Measurements from ENCODE around the gene CALR.

Gene CALR

GRCh38 chr19:12990431-12990830 is 52.0 kb downstream of the CALR start:
- Histone ChIP-seq H2AK5ac (ENCODE audit: low read length) (no peak overlapping the region), H2BK120ac (ENCODE audit: low read depth, low read length) (no peak overlapping the region), H3K4me2 (ENCODE audit: low read length) (no peak overlapping the region), H3K9ac (ENCODE audit: low read length) (no peak overlapping the region), H3K27ac (ENCODE audit: low read depth, low read length) (no peak overlapping the region), H4K8ac (ENCODE audit: low read depth, low read length) (no peak overlapping the region), H3K36me3 (ENCODE audit: control insufficient read depth, insufficient read depth, low read length) (no peaks in the 10 kb centered on the region), H3K4me3 (ENCODE audit: low read length) (no peak overlapping the region), H3K79me2 (ENCODE audit: control insufficient read depth, insufficient read depth, low read length) (no peaks in the 10 kb centered on the region), H3K56ac (ENCODE audit: low read length) (no peak overlapping the region), H3K4me1 (ENCODE audit: control insufficient read depth, low read depth, low read length) (no peaks in the 10 kb centered on the region), H3K18ac (ENCODE audit: low read length) (no peak overlapping the region), H3K79me1 (ENCODE audit: low read length) (no peaks in the 10 kb centered on the region), H2BK5ac (ENCODE audit: low read length) (no peak overlapping the region), H2BK15ac (replicated peaks; ENCODE audit: low read depth) (no peak overlapping the region), H3K23ac (ENCODE audit: low read length) (no peak overlapping the region), H4K5ac (ENCODE audit: low read length) (no peak overlapping the region), H3K27me3 (ENCODE audit: insufficient read depth, low read length, poor library complexity) (peaks cover 12% of the 10 kb centered on the region), H3K4ac (ENCODE audit: low read depth, low read length) (no peak overlapping the region)
- WGBS (ENCODE audit: extremely low coverage, insufficient coverage, low lambda C conversion rate) = no CpG with 5 or more reads among the region's 22 CpGs
- DNase-seq = no peak

DNA sequence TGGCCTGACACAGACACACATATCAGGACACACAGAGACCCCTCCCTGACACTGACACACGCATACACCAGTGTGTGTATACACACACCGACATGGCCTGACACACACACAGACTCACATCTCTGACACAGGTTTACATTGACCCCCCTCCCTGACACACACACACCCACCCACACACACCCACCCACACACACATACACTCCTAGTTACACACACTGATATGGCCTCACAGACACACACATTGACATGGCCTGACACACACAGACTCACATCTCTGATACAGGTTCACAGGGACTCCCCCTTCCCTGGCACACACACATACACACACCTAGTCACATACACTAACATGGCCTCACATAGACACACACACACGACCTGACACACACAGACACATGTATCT is 52.4 kb downstream of the CALR start:
- peaks cover 11% of the 10 kb centered on the region for H3K27me3 ChIP-seq (ENCODE audit: insufficient read depth, low read length, poor library complexity)

GRCh38 chr19:12991296-12991695 is 52.9 kb downstream of the CALR start:
- H3K4me1 ChIP-seq (ENCODE audit: control insufficient read depth, low read depth, low read length) = no peaks in the 10 kb centered on the region
- no peak overlapping the region for H2AK5ac ChIP-seq (ENCODE audit: low read length)
- no peak overlapping the region for H3K4ac ChIP-seq (ENCODE audit: low read depth, low read length)
- H3K18ac ChIP-seq (ENCODE audit: low read length) = no peak overlapping the region
- no peak overlapping the region for H3K56ac ChIP-seq (ENCODE audit: low read length)
- no peak overlapping the region for H3K27ac ChIP-seq (ENCODE audit: low read depth, low read length)
- H3K23ac ChIP-seq (ENCODE audit: low read length) = no peak overlapping the region
- H3K36me3 ChIP-seq (ENCODE audit: control insufficient read depth, insufficient read depth, low read length) = no peaks in the 10 kb centered on the region
- WGBS (ENCODE audit: extremely low coverage, insufficient coverage, low lambda C conversion rate) = no CpG with 5 or more reads among the region's 5 CpGs
- no peak overlapping the region for H2BK5ac ChIP-seq (ENCODE audit: low read length)
- H3K4me2 ChIP-seq (ENCODE audit: low read length) = no peak overlapping the region
- no peak overlapping the region for H4K5ac ChIP-seq (ENCODE audit: low read length)
- no peaks in the 10 kb centered on the region for H3K79me1 ChIP-seq (ENCODE audit: low read length)
- H3K9ac ChIP-seq (ENCODE audit: low read length) = no peak overlapping the region
- H3K4me3 ChIP-seq (ENCODE audit: low read length) = no peak overlapping the region
- no peaks in the 10 kb centered on the region for H3K79me2 ChIP-seq (ENCODE audit: control insufficient read depth, insufficient read depth, low read length)
- no peak overlapping the region for H2BK120ac ChIP-seq (ENCODE audit: low read depth, low read length)
- H4K8ac ChIP-seq (ENCODE audit: low read depth, low read length) = no peak overlapping the region
- no peak overlapping the region for H2BK15ac ChIP-seq (replicated peaks; ENCODE audit: low read depth)
- H3K27me3 ChIP-seq (ENCODE audit: insufficient read depth, low read length, poor library complexity) = peaks cover 16% of the 10 kb centered on the region
- DNase-seq = no peak

More for the DNA sequence above, 52.4 kb downstream of the CALR start:
- no peak overlapping the region for H4K8ac ChIP-seq (ENCODE audit: low read depth, low read length)
- H3K4me1 ChIP-seq (ENCODE audit: control insufficient read depth, low read depth, low read length) = no peaks in the 10 kb centered on the region
- H3K4me3 ChIP-seq (ENCODE audit: low read length) = no peak overlapping the region
- H3K9ac ChIP-seq (ENCODE audit: low read length) = no peak overlapping the region
- H3K79me2 ChIP-seq (ENCODE audit: control insufficient read depth, insufficient read depth, low read length) = no peaks in the 10 kb centered on the region
- no peak overlapping the region for H3K4ac ChIP-seq (ENCODE audit: low read depth, low read length)
- no peak overlapping the region for H2BK120ac ChIP-seq (ENCODE audit: low read depth, low read length)
- H3K4me2 ChIP-seq (ENCODE audit: low read length) = no peak overlapping the region
- H3K27ac ChIP-seq (ENCODE audit: low read depth, low read length) = no peak overlapping the region
- WGBS (ENCODE audit: extremely low coverage, insufficient coverage, low lambda C conversion rate) = no CpG with 5 or more reads among the region's 3 CpGs
- no peak overlapping the region for H3K18ac ChIP-seq (ENCODE audit: low read length)
- H3K79me1 ChIP-seq (ENCODE audit: low read length) = no peaks in the 10 kb centered on the region
- no peak for DNase-seq
- no peaks in the 10 kb centered on the region for H3K36me3 ChIP-seq (ENCODE audit: control insufficient read depth, insufficient read depth, low read length)
- H3K56ac ChIP-seq (ENCODE audit: low read length) = no peak overlapping the region
- no peak overlapping the region for H2AK5ac ChIP-seq (ENCODE audit: low read length)
- no peak overlapping the region for H2BK5ac ChIP-seq (ENCODE audit: low read length)
- no peak overlapping the region for H4K5ac ChIP-seq (ENCODE audit: low read length)
- H2BK15ac ChIP-seq (replicated peaks; ENCODE audit: low read depth) = no peak overlapping the region
- H3K23ac ChIP-seq (ENCODE audit: low read length) = no peak overlapping the region

GRCh38 chr19:12992729-12993128 is 54.3 kb downstream of the CALR start:
- Histone ChIP-seq H4K5ac (ENCODE audit: low read length) (no peak overlapping the region), H2AK5ac (ENCODE audit: low read length) (no peak overlapping the region), H3K56ac (ENCODE audit: low read length) (no peak overlapping the region), H3K36me3 (ENCODE audit: control insufficient read depth, insufficient read depth, low read length) (no peaks in the 10 kb centered on the region), H2BK5ac (ENCODE audit: low read length) (no peak overlapping the region), H3K9ac (ENCODE audit: low read length) (no peak overlapping the region), H3K23ac (ENCODE audit: low read length) (no peak overlapping the region), H3K4me1 (ENCODE audit: control insufficient read depth, low read depth, low read length) (no peaks in the 10 kb centered on the region), H3K27ac (ENCODE audit: low read depth, low read length) (no peak overlapping the region), H3K4ac (ENCODE audit: low read depth, low read length) (no peak overlapping the region), H3K4me3 (ENCODE audit: low read length) (no peak overlapping the region), H2BK120ac (ENCODE audit: low read depth, low read length) (no peak overlapping the region), H3K4me2 (ENCODE audit: low read length) (no peak overlapping the region), H3K79me2 (ENCODE audit: control insufficient read depth, insufficient read depth, low read length) (no peaks in the 10 kb centered on the region), H3K18ac (ENCODE audit: low read length) (no peak overlapping the region), H3K79me1 (ENCODE audit: low read length) (no peaks in the 10 kb centered on the region), H4K8ac (ENCODE audit: low read depth, low read length) (no peak overlapping the region), H3K27me3 (ENCODE audit: insufficient read depth, low read length, poor library complexity) (peaks cover 28% of the 10 kb centered on the region), H2BK15ac (replicated peaks; ENCODE audit: low read depth) (no peak overlapping the region)
- no CpG with 5 or more reads among the region's 11 CpGs for WGBS (ENCODE audit: extremely low coverage, insufficient coverage, low lambda C conversion rate)
- no peak for DNase-seq

DNA sequence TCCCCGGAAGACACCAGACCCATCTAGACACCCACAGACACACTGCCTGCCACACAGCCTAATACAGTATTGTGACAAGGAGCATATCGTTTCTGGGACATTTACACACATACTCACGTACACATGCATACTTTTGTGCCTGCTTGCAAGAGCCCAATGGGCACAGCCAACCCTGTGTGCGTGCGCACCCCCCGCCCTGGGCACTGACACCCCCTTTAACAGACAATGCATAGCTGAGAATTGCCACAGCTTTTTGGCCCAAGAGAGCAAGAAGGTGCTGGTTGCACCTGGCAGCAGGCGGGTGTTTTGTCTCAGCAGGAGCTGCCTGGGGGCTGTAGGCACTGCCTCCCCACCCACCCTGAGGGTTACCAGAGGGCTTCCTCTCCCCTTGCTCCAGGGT is 55.2 kb downstream of the CALR start:
- no peak overlapping the region for H2BK15ac ChIP-seq (replicated peaks; ENCODE audit: low read depth)
- H3K4ac ChIP-seq (ENCODE audit: low read depth, low read length) = no peak overlapping the region
- no peak overlapping the region for H4K8ac ChIP-seq (ENCODE audit: low read depth, low read length)
- no peak overlapping the region for H4K5ac ChIP-seq (ENCODE audit: low read length)
- no peak overlapping the region for H3K23ac ChIP-seq (ENCODE audit: low read length)
- no peaks in the 10 kb centered on the region for H3K79me1 ChIP-seq (ENCODE audit: low read length)
- no peak overlapping the region for H2AK5ac ChIP-seq (ENCODE audit: low read length)
- H3K27ac ChIP-seq (ENCODE audit: low read depth, low read length) = no peak overlapping the region
- H3K56ac ChIP-seq (ENCODE audit: low read length) = no peak overlapping the region
- H3K4me1 ChIP-seq (ENCODE audit: control insufficient read depth, low read depth, low read length) = no peaks in the 10 kb centered on the region
- H3K18ac ChIP-seq (ENCODE audit: low read length) = no peak overlapping the region
- H3K79me2 ChIP-seq (ENCODE audit: control insufficient read depth, insufficient read depth, low read length) = no peaks in the 10 kb centered on the region
- DNase-seq = no peak
- no peaks in the 10 kb centered on the region for H3K36me3 ChIP-seq (ENCODE audit: control insufficient read depth, insufficient read depth, low read length)
- no CpG with 5 or more reads among the region's 7 CpGs for WGBS (ENCODE audit: extremely low coverage, insufficient coverage, low lambda C conversion rate)
- no peak overlapping the region for H2BK5ac ChIP-seq (ENCODE audit: low read length)
- H3K4me3 ChIP-seq (ENCODE audit: low read length) = no peak overlapping the region
- peaks cover 33% of the 10 kb centered on the region for H3K27me3 ChIP-seq (ENCODE audit: insufficient read depth, low read length, poor library complexity)
- H3K4me2 ChIP-seq (ENCODE audit: low read length) = no peak overlapping the region
- H2BK120ac ChIP-seq (ENCODE audit: low read depth, low read length) = no peak overlapping the region
- H3K9ac ChIP-seq (ENCODE audit: low read length) = no peak overlapping the region
